Measurements from ENCODE around the gene TRIM59. TPM values are rescaled to one million over a fixed set of nuclear protein-coding genes. Genes with fewer than 3 reads are reported as not detected.

Gene TRIM59
- total and polyA plus RNA-seq, 9 of the 15 experiments (the other 6 are each of a cell fraction or from before 2014, with no cell fraction given): 16.8 to 101 (median 34.8) TPM

- TF ChIP-seq, protein P1, sequence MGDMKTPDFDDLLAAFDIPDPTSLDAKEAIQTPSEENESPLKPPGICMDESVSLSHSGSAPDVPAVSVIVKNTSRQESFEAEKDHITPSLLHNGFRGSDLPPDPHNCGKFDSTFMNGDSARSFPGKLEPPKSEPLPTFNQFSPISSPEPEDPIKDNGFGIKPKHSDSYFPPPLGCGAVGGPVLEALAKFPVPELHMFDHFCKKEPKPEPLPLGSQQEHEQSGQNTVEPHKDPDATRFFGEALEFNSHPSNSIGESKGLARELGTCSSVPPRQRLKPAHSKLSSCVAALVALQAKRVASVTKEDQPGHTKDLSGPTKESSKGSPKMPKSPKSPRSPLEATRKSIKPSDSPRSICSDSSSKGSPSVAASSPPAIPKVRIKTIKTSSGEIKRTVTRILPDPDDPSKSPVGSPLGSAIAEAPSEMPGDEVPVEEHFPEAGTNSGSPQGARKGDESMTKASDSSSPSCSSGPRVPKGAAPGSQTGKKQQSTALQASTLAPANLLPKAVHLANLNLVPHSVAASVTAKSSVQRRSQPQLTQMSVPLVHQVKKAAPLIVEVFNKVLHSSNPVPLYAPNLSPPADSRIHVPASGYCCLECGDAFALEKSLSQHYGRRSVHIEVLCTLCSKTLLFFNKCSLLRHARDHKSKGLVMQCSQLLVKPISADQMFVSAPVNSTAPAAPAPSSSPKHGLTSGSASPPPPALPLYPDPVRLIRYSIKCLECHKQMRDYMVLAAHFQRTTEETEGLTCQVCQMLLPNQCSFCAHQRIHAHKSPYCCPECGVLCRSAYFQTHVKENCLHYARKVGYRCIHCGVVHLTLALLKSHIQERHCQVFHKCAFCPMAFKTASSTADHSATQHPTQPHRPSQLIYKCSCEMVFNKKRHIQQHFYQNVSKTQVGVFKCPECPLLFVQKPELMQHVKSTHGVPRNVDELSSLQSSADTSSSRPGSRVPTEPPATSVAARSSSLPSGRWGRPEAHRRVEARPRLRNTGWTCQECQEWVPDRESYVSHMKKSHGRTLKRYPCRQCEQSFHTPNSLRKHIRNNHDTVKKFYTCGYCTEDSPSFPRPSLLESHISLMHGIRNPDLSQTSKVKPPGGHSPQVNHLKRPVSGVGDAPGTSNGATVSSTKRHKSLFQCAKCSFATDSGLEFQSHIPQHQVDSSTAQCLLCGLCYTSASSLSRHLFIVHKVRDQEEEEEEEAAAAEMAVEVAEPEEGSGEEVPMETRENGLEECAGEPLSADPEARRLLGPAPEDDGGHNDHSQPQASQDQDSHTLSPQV (IDR thresholded peaks at IDR 0.05): no peak
- TF ChIP-seq ZNF384 (IDR thresholded peaks at IDR 0.05; ENCODE audit: low read depth, low read length) (no peak), PML (IDR thresholded peaks at IDR 0.05; ENCODE audit: low read length) (peak; percentile 15; the same call in 1 of the 2 replicates), FOXM1 (IDR thresholded peaks at IDR 0.05; ENCODE audit: low read depth) (peak; percentile 33; the same call in 1 of the 2 replicates), FOXM1 (CRISPR knock-in tag; IDR thresholded peaks at IDR 0.05; ENCODE audit: low read depth) (no peak), MXI1 (IDR thresholded peaks at IDR 0.05; ENCODE audit: low read depth, low read length) (0 out of 2 replicates have a peak, but pooled peaks have one; percentile 46), ESRRA (IDR thresholded peaks at IDR 0.05; ENCODE audit: borderline replicate concordance, low read depth) (no peak), ZNF175 (CRISPR knock-in tag; IDR thresholded peaks at IDR 0.05; ENCODE audit: low read depth) (no peak), ZBED1 (IDR thresholded peaks at IDR 0.05) (no peak), YY1 (IDR thresholded peaks at IDR 0.05; ENCODE audit: borderline replicate concordance in 1 of 3, control insufficient read depth in 1 of 3, extremely low read depth in 1 of 3, insufficient read depth in 3 of 3, insufficient read length in 1 of 3, insufficient replicate concordance in 2 of 3, low read depth in 1 of 3, low read length in 2 of 3) (peak in 1 of 3 experiments; percentile 20), PHF21A (IDR thresholded peaks at IDR 0.05; ENCODE audit: borderline replicate concordance, low read depth) (no peak), RCOR1 (IDR thresholded peaks at IDR 0.05; ENCODE audit: borderline replicate concordance in 1 of 2, low read depth in 2 of 2, low read length in 2 of 2) (peak in 1 of 2 experiments; percentile 76; a peak in 1 of 4 replicates), ZSCAN32 (CRISPR knock-in tag; IDR thresholded peaks at IDR 0.05) (peak; percentile 46; the same call in 1 of the 2 replicates), TEAD4 (IDR thresholded peaks at IDR 0.05; ENCODE audit: low read length) (peak; percentile 21; the same call in 1 of the 2 replicates), TEAD4 (CRISPR knock-in tag; IDR thresholded peaks at IDR 0.05; ENCODE audit: borderline replicate concordance) (no peak), HDAC1 (IDR thresholded peaks at IDR 0.05) (0 out of 4 replicates have a peak, but pooled peaks of 1 of the 2 experiments have one; percentile 5), THAP7 (CRISPR knock-in tag; IDR thresholded peaks at IDR 0.05) (no peak), POLR2H (tag; IDR thresholded peaks at IDR 0.05; ENCODE audit: low read depth) (peak; percentile 46; the same call in 1 of the 2 replicates)
Observed at GRCh38 chr3:160401291-160402095, 48.1 kb downstream of the TRIM59 start (continued).
